GM18870 (cell line): ENCODE results near the gene TARS2.

ENCODE experiments used
- ATAC-seq: cut with Tn5 transposase; IDR thresholded peaks from one replicate; pipeline ENCODE4 v1.9.1; 2021; ENCODE audit warnings: moderate library complexity; ENCODE audit not compliant: unreplicated experiment

The TARS2 gene

GRCh38 chr1:150536836-150537731 lies 49.9 kb downstream of the TARS2 start:
- no peak for ATAC-seq

GRCh38 chr1:150537732-150538684 lies 50.8 kb downstream of the TARS2 start:
- ATAC-seq: no peak

- ATAC-seq: no peak
Measured at GRCh38 chr1:150543500-150544143, 56.4 kb downstream of the TARS2 start.

GRCh38 chr1:150544204-150544603 lies 57.0 kb downstream of the TARS2 start:
- no peak for ATAC-seq

- ATAC-seq: no peak
Measured at GRCh38 chr1:150545486-150546032, 58.3 kb downstream of the TARS2 start.

GRCh38 chr1:150546294-150546937 lies 59.2 kb downstream of the TARS2 start:
- no peak for ATAC-seq

GRCh38 chr1:150548324-150548631 lies 61.1 kb downstream of the TARS2 start:
- ATAC-seq: no peak

- ATAC-seq: no peak
Measured at GRCh38 chr1:150548632-150549495, 61.6 kb downstream of the TARS2 start, which contains the start of gene ADAMTSL4. ADAMTSL4 (plus strand) TSS chr1:150549408; CDS start chr1:150552289, 2,881 bp downstream.

- no peak for ATAC-seq
Measured at GRCh38 chr1:150549496-150550221, 62.4 kb downstream of the TARS2 start.

GRCh38 chr1:150550222-150551050 lies 63.2 kb downstream of the TARS2 start:
- no peak for ATAC-seq

GRCh38 chr1:150551051-150551783 lies 64.0 kb downstream of the TARS2 start:
- no peak for ATAC-seq

GRCh38 chr1:150551784-150552127 lies 64.5 kb downstream of the TARS2 start:
- ATAC-seq: no peak

- ATAC-seq: no peak
Measured at GRCh38 chr1:150552128-150552910, 65.1 kb downstream of the TARS2 start.

- no peak for ATAC-seq
Measured at GRCh38 chr1:150552911-150553289, 65.7 kb downstream of the TARS2 start.

GRCh38 chr1:150553392-150554085 lies 66.3 kb downstream of the TARS2 start:
- no peak for ATAC-seq

GRCh38 chr1:150554086-150554452 lies 66.8 kb downstream of the TARS2 start:
- ATAC-seq: no peak
